ENCODE measurements around the gene PIN1.
A peak's percentile ranks its signal among the peaks of the same experiment; 100 is the strongest.
"Not testable (repeated sequence)": the region's sequence is repeated elsewhere in the genome, so short reads cannot be mapped to it uniquely, and the experiment has no call there.

Gene PIN1

GRCh38 chr19:9819596-9819909 lies 15.6 kb upstream of the PIN1 start:
- no peak overlapping the region for H4K91ac ChIP-seq (ENCODE audit: low read depth, low read length)
- no peak overlapping the region for H4K8ac ChIP-seq (ENCODE audit: low read depth, low read length)
- whole genome bisulfite sequencing (ENCODE audit: extremely low coverage, insufficient coverage, insufficient read length), result no CpG with 5 or more reads among the region's 21 CpGs

GRCh38 chr19:9820034-9820433 lies 15.1 kb upstream of the PIN1 start:
- H3K4me2 ChIP-seq (ENCODE audit: low read length), result peak overlapping the region; percentile 50
- WGBS (ENCODE audit: extremely low coverage, insufficient coverage, insufficient read length), result no CpG with 5 or more reads among the region's 8 CpGs
- H3K79me2 ChIP-seq (ENCODE audit: control insufficient read depth, insufficient read depth, low read length, poor library complexity), result not testable (repeated sequence)

More at GRCh38 chr19:9819596-9819909, 15.6 kb upstream of the PIN1 start:
- Histone ChIP-seq H2BK120ac (ENCODE audit: insufficient read depth, low read length, poor library complexity) (no peak overlapping the region), H3K9ac (ENCODE audit: low read length) (no peak overlapping the region), H4K12ac (ENCODE audit: low read depth, low read length) (no peak overlapping the region), H2BK5ac (ENCODE audit: low read depth, low read length, poor library complexity) (no peak overlapping the region), H2BK12ac (ENCODE audit: low read length) (no peak overlapping the region), H3K14ac (ENCODE audit: low read length) (no peak overlapping the region), H2AK5ac (ENCODE audit: low read length) (no peak overlapping the region), H3K79me1 (ENCODE audit: low read length) (peaks cover 6% of the 10 kb centered on the region), H3K18ac (ENCODE audit: low read length) (no peak overlapping the region), H3K4ac (ENCODE audit: low read depth, low read length) (no peak overlapping the region), H3K27ac (ENCODE audit: low read depth, low read length) (no peak overlapping the region), H3K9me3 (ENCODE audit: insufficient read depth, low read depth, low read length) (peaks cover 3% of the 10 kb centered on the region), H3K4me1 (ENCODE audit: control insufficient read depth in 1 of 2, insufficient read depth in 2 of 2, low read length in 2 of 2) (peaks cover 0 to 4% of the 10 kb centered on the region in 2 experiments), H3K27me3 (ENCODE audit: insufficient read depth, low read length) (no peaks in the 10 kb centered on the region), H3K36me3 (ENCODE audit: control insufficient read depth in 1 of 2, insufficient read depth in 2 of 2, low read length in 2 of 2) (peaks cover 4 to 6% of the 10 kb centered on the region in 2 experiments), H3K4me2 (ENCODE audit: low read length) (peak overlapping the region; percentile 50), H3K4me3 (ENCODE audit: low read depth, low read length) (peak overlapping the region; percentile 33), H3K23ac (ENCODE audit: low read length) (no peak overlapping the region), H3K79me2 (ENCODE audit: control insufficient read depth, insufficient read depth, low read length, poor library complexity) (peaks cover 7% of the 10 kb centered on the region), H2AFZ (ENCODE audit: insufficient read depth, low read length, poor library complexity) (no peak overlapping the region)
- no peak for DNase-seq

GRCh38 chr19:9823816-9824215 lies 11.3 kb upstream of the PIN1 start:
- no peak overlapping the region for H2BK12ac ChIP-seq (ENCODE audit: low read length)

More at GRCh38 chr19:9820034-9820433, 15.1 kb upstream of the PIN1 start:
- H3K36me3 ChIP-seq (ENCODE audit: control insufficient read depth in 1 of 2, insufficient read depth in 2 of 2, low read length in 2 of 2); H3K9ac ChIP-seq (ENCODE audit: low read length); H3K4ac ChIP-seq (ENCODE audit: low read depth, low read length); H3K4me3 ChIP-seq (ENCODE audit: low read depth, low read length); H3K27ac ChIP-seq (ENCODE audit: low read depth, low read length); H2BK5ac ChIP-seq (ENCODE audit: low read depth, low read length, poor library complexity); H3K27me3 ChIP-seq (ENCODE audit: insufficient read depth, low read length); H3K23ac ChIP-seq (ENCODE audit: low read length); DNase-seq; H3K4me1 ChIP-seq (ENCODE audit: control insufficient read depth in 1 of 2, insufficient read depth in 2 of 2, low read length in 2 of 2); H4K12ac ChIP-seq (ENCODE audit: low read depth, low read length); H4K91ac ChIP-seq (ENCODE audit: low read depth, low read length); H2BK120ac ChIP-seq (ENCODE audit: insufficient read depth, low read length, poor library complexity); H2BK12ac ChIP-seq (ENCODE audit: low read length); H3K14ac ChIP-seq (ENCODE audit: low read length); H3K9me3 ChIP-seq (ENCODE audit: insufficient read depth, low read depth, low read length); H2AFZ ChIP-seq (ENCODE audit: insufficient read depth, low read length, poor library complexity); H3K79me1 ChIP-seq (ENCODE audit: low read length); H4K8ac ChIP-seq (ENCODE audit: low read depth, low read length); H2AK5ac ChIP-seq (ENCODE audit: low read length); H3K18ac ChIP-seq (ENCODE audit: low read length): not testable (repeated sequence)

GRCh38 chr19:9827289-9828238 lies 7.6 kb upstream of the PIN1 start, which contains the start of gene UBL5:
TSS of gene UBL5 (plus strand) at chr19:9827918. CDS start at chr19:9828338, 420 bp downstream.
- Histone ChIP-seq H2BK5ac (ENCODE audit: low read depth, low read length, poor library complexity) (no peak within 1 kb of the TSS), H2AFZ (ENCODE audit: insufficient read depth, low read length, poor library complexity) (peak within 1 kb of the TSS; percentile 79), H4K12ac (ENCODE audit: low read depth, low read length) (peak within 1 kb of the TSS; percentile 73), H3K27ac (ENCODE audit: low read depth, low read length) (peak within 1 kb of the TSS; percentile 14), H3K9me3 (ENCODE audit: insufficient read depth, low read depth, low read length) (no peaks in the 10 kb centered on the region), H3K27me3 (ENCODE audit: insufficient read depth, low read length) (no peaks in the 10 kb centered on the region), H3K79me1 (ENCODE audit: low read length) (peaks cover 4% of the 10 kb centered on the region), H3K4me1 (ENCODE audit: control insufficient read depth in 1 of 2, insufficient read depth in 2 of 2, low read length in 2 of 2) (peaks cover 8 to 9% of the 10 kb centered on the region in 2 experiments), H3K4me2 (ENCODE audit: low read length) (peak within 1 kb of the TSS; percentile 91), H3K4me3 (ENCODE audit: low read depth, low read length) (peak within 1 kb of the TSS; percentile 86), H4K91ac (ENCODE audit: low read depth, low read length) (peak within 1 kb of the TSS; percentile 79), H2BK12ac (ENCODE audit: low read length) (no peak within 1 kb of the TSS), H2BK120ac (ENCODE audit: insufficient read depth, low read length, poor library complexity) (no peak within 1 kb of the TSS), H3K9ac (ENCODE audit: low read length) (peak within 1 kb of the TSS; percentile 73), H3K14ac (ENCODE audit: low read length) (peak within 1 kb of the TSS; percentile 83), H3K4ac (ENCODE audit: low read depth, low read length) (peak within 1 kb of the TSS; percentile 63), H4K8ac (ENCODE audit: low read depth, low read length) (peak within 1 kb of the TSS; percentile 96), H3K18ac (ENCODE audit: low read length) (peak within 1 kb of the TSS; percentile 68), H3K36me3 (ENCODE audit: control insufficient read depth in 1 of 2, insufficient read depth in 2 of 2, low read length in 2 of 2) (peaks cover 9 to 11% of the 10 kb centered on the region in 2 experiments), H3K79me2 (ENCODE audit: control insufficient read depth, insufficient read depth, low read length, poor library complexity) (peaks cover 8% of the 10 kb centered on the region), H2AK5ac (ENCODE audit: low read length) (peak within 1 kb of the TSS; percentile 34), H3K23ac (ENCODE audit: low read length) (no peak within 1 kb of the TSS)
- no CpG with 5 or more reads among the region's 62 CpGs for WGBS (ENCODE audit: extremely low coverage, insufficient coverage, insufficient read length)
- peak; percentile 77 to 91 for DNase-seq

More at GRCh38 chr19:9823816-9824215, 11.3 kb upstream of the PIN1 start:
- Histone ChIP-seq H3K4me3 (ENCODE audit: low read depth, low read length) (no peak overlapping the region), H3K9me3 (ENCODE audit: insufficient read depth, low read depth, low read length) (no peaks in the 10 kb centered on the region), H3K27me3 (ENCODE audit: insufficient read depth, low read length) (no peaks in the 10 kb centered on the region), H4K8ac (ENCODE audit: low read depth, low read length) (no peak overlapping the region), H4K91ac (ENCODE audit: low read depth, low read length) (no peak overlapping the region), H3K4me1 (ENCODE audit: control insufficient read depth in 1 of 2, insufficient read depth in 2 of 2, low read length in 2 of 2) (peaks cover 8 to 9% of the 10 kb centered on the region in 2 experiments), H3K27ac (ENCODE audit: low read depth, low read length) (no peak overlapping the region), H3K4me2 (ENCODE audit: low read length) (no peak overlapping the region), H2BK120ac (ENCODE audit: insufficient read depth, low read length, poor library complexity) (no peak overlapping the region), H3K36me3 (ENCODE audit: control insufficient read depth in 1 of 2, insufficient read depth in 2 of 2, low read length in 2 of 2) (no peaks in the 10 kb centered on the region), H2AK5ac (ENCODE audit: low read length) (no peak overlapping the region), H4K12ac (ENCODE audit: low read depth, low read length) (no peak overlapping the region), H2BK5ac (ENCODE audit: low read depth, low read length, poor library complexity) (no peak overlapping the region), H3K79me1 (ENCODE audit: low read length) (peaks cover 5% of the 10 kb centered on the region), H3K9ac (ENCODE audit: low read length) (no peak overlapping the region), H3K14ac (ENCODE audit: low read length) (no peak overlapping the region), H2AFZ (ENCODE audit: insufficient read depth, low read length, poor library complexity) (no peak overlapping the region), H3K4ac (ENCODE audit: low read depth, low read length) (no peak overlapping the region), H3K79me2 (ENCODE audit: control insufficient read depth, insufficient read depth, low read length, poor library complexity) (peaks cover 9% of the 10 kb centered on the region), H3K23ac (ENCODE audit: low read length) (no peak overlapping the region), H3K18ac (ENCODE audit: low read length) (no peak overlapping the region)
- no CpG with 5 or more reads among the region's 5 CpGs for WGBS (ENCODE audit: extremely low coverage, insufficient coverage, insufficient read length)
- DNase-seq, result no peak
